ENCODE measurements around the gene CDC25A. TPM values are rescaled to one million over a fixed set of nuclear protein-coding genes. Genes with fewer than 3 reads are reported as not detected.

Gene CDC25A
- total and polyA plus RNA-seq, 4 donors = 7.4 to 9.7 (median 7.7) TPM

- Histone ChIP-seq H3K4me3 (ENCODE audit: low read depth, low read length) (no peak overlapping the region), H3K9me3 (ENCODE audit: control insufficient read depth, insufficient read depth, low read length) (no peaks in the 10 kb centered on the region), H3K4me1 (ENCODE audit: control insufficient read depth, insufficient read depth, low read length) (no peaks in the 10 kb centered on the region), H3K27ac (ENCODE audit: low read depth, low read length) (no peak overlapping the region), H3K27me3 (ENCODE audit: control insufficient read depth, insufficient read depth, low read length) (no peaks in the 10 kb centered on the region), H3K36me3 (ENCODE audit: control insufficient read depth, insufficient read depth, low read length) (no peaks in the 10 kb centered on the region)
- no peak for DNase-seq (ENCODE audit: low read depth in 4 of 6, low spot score in 6 of 6)
- WGBS (ENCODE audit: insufficient coverage) = 91% methylated on average over 2 of the region's 3 CpGs
Observed at GRCh38 chr3:48208076-48208475, 19.9 kb upstream of the CDC25A start.

GRCh38 chr3:48202632-48203031, 14.4 kb upstream of the CDC25A start:
- DNase-seq (ENCODE audit: low read depth in 4 of 6, low spot score in 6 of 6) = no peak
- Histone ChIP-seq H3K27me3 (ENCODE audit: control insufficient read depth, insufficient read depth, low read length) (no peaks in the 10 kb centered on the region), H3K9me3 (ENCODE audit: control insufficient read depth, insufficient read depth, low read length) (no peaks in the 10 kb centered on the region), H3K36me3 (ENCODE audit: control insufficient read depth, insufficient read depth, low read length) (no peaks in the 10 kb centered on the region), H3K4me1 (ENCODE audit: control insufficient read depth, insufficient read depth, low read length) (no peaks in the 10 kb centered on the region), H3K4me3 (ENCODE audit: low read depth, low read length) (no peak overlapping the region), H3K27ac (ENCODE audit: low read depth, low read length) (no peak overlapping the region)
- WGBS (ENCODE audit: insufficient coverage) = 66% methylated on average over 6 of the region's 6 CpGs

- no peak overlapping the region for H3K4me3 ChIP-seq (ENCODE audit: low read depth, low read length)
- H3K36me3 ChIP-seq (ENCODE audit: control insufficient read depth, insufficient read depth, low read length) = no peaks in the 10 kb centered on the region
- H3K9me3 ChIP-seq (ENCODE audit: control insufficient read depth, insufficient read depth, low read length) = no peaks in the 10 kb centered on the region
- DNase-seq (ENCODE audit: low read depth in 4 of 6, low spot score in 6 of 6) = no peak
- no peaks in the 10 kb centered on the region for H3K4me1 ChIP-seq (ENCODE audit: control insufficient read depth, insufficient read depth, low read length)
- no peaks in the 10 kb centered on the region for H3K27me3 ChIP-seq (ENCODE audit: control insufficient read depth, insufficient read depth, low read length)
- no peak overlapping the region for H3K27ac ChIP-seq (ENCODE audit: low read depth, low read length)
Observed at GRCh38 chr3:48199117-48199516, 10.9 kb upstream of the CDC25A start.

- no peaks in the 10 kb centered on the region for H3K36me3 ChIP-seq (ENCODE audit: control insufficient read depth, insufficient read depth, low read length)
- H3K27ac ChIP-seq (ENCODE audit: low read depth, low read length) = no peak overlapping the region
- WGBS (ENCODE audit: insufficient coverage) = 60% methylated on average over 1 of the region's 1 CpG
- no peak for DNase-seq (ENCODE audit: low read depth in 4 of 6, low spot score in 6 of 6)
- H3K4me1 ChIP-seq (ENCODE audit: control insufficient read depth, insufficient read depth, low read length) = no peaks in the 10 kb centered on the region
- H3K9me3 ChIP-seq (ENCODE audit: control insufficient read depth, insufficient read depth, low read length) = no peaks in the 10 kb centered on the region
- H3K27me3 ChIP-seq (ENCODE audit: control insufficient read depth, insufficient read depth, low read length) = no peaks in the 10 kb centered on the region
- H3K4me3 ChIP-seq (ENCODE audit: low read depth, low read length) = no peak overlapping the region
Observed at GRCh38 chr3:48196611-48197010, 8.4 kb upstream of the CDC25A start.

GRCh38 chr3:48194446-48195071, 6.3 kb upstream of the CDC25A start:
- WGBS (ENCODE audit: insufficient coverage) = 94% methylated on average over 5 of the region's 9 CpGs
- no peaks in the 10 kb centered on the region for H3K27me3 ChIP-seq (ENCODE audit: control insufficient read depth, insufficient read depth, low read length)
- no peaks in the 10 kb centered on the region for H3K4me1 ChIP-seq (ENCODE audit: control insufficient read depth, insufficient read depth, low read length)
- H3K9me3 ChIP-seq (ENCODE audit: control insufficient read depth, insufficient read depth, low read length) = no peaks in the 10 kb centered on the region
- no peaks in the 10 kb centered on the region for H3K36me3 ChIP-seq (ENCODE audit: control insufficient read depth, insufficient read depth, low read length)
- H3K4me3 ChIP-seq (ENCODE audit: low read depth, low read length) = no peak overlapping the region
- no peak overlapping the region for H3K27ac ChIP-seq (ENCODE audit: low read depth, low read length)
- peak in 3 of 6 donors; percentile 42 to 83 (median 77) for DNase-seq (ENCODE audit: low read depth in 4 of 6, low spot score in 6 of 6)

- no peak for DNase-seq (ENCODE audit: low read depth in 4 of 6, low spot score in 6 of 6)
- H3K27ac ChIP-seq (ENCODE audit: low read depth, low read length) = no peak overlapping the region
- H3K4me3 ChIP-seq (ENCODE audit: low read depth, low read length) = no peak overlapping the region
- no peaks in the 10 kb centered on the region for H3K9me3 ChIP-seq (ENCODE audit: control insufficient read depth, insufficient read depth, low read length)
- WGBS (ENCODE audit: insufficient coverage) = 81% methylated on average over 3 of the region's 3 CpGs
- H3K36me3 ChIP-seq (ENCODE audit: control insufficient read depth, insufficient read depth, low read length) = peaks cover 3% of the 10 kb centered on the region
- no peaks in the 10 kb centered on the region for H3K27me3 ChIP-seq (ENCODE audit: control insufficient read depth, insufficient read depth, low read length)
- H3K4me1 ChIP-seq (ENCODE audit: control insufficient read depth, insufficient read depth, low read length) = peaks cover 14% of the 10 kb centered on the region
Observed at GRCh38 chr3:48190911-48191310, 2.7 kb upstream of the CDC25A start.

- H3K36me3 ChIP-seq (ENCODE audit: control insufficient read depth, insufficient read depth, low read length) = peaks cover 8% of the 10 kb centered on the region
- no peak overlapping the region for H3K4me3 ChIP-seq (ENCODE audit: low read depth, low read length)
- H3K4me1 ChIP-seq (ENCODE audit: control insufficient read depth, insufficient read depth, low read length) = peaks cover 14% of the 10 kb centered on the region
- DNase-seq (ENCODE audit: low read depth in 4 of 6, low spot score in 6 of 6) = no peak
- no peak overlapping the region for H3K27ac ChIP-seq (ENCODE audit: low read depth, low read length)
- H3K27me3 ChIP-seq (ENCODE audit: control insufficient read depth, insufficient read depth, low read length) = no peaks in the 10 kb centered on the region
- H3K9me3 ChIP-seq (ENCODE audit: control insufficient read depth, insufficient read depth, low read length) = no peaks in the 10 kb centered on the region
- WGBS (ENCODE audit: insufficient coverage) = 61% methylated on average over 4 of the region's 6 CpGs
Observed at GRCh38 chr3:48189321-48189720, 1.1 kb upstream of the CDC25A start.

GRCh38 chr3:48187579-48188265, 495 bp downstream of the CDC25A start:
- peak in 2 of 6 donors; percentile 66 to 92 for DNase-seq (ENCODE audit: low read depth in 4 of 6, low spot score in 6 of 6)
- Histone ChIP-seq H3K9me3 (ENCODE audit: control insufficient read depth, insufficient read depth, low read length) (no peaks in the 10 kb centered on the region), H3K27ac (ENCODE audit: low read depth, low read length) (peak overlapping the region; percentile 62), H3K4me3 (ENCODE audit: low read depth, low read length) (peak overlapping the region; percentile 65), H3K4me1 (ENCODE audit: control insufficient read depth, insufficient read depth, low read length) (peaks cover 14% of the 10 kb centered on the region), H3K27me3 (ENCODE audit: control insufficient read depth, insufficient read depth, low read length) (no peaks in the 10 kb centered on the region), H3K36me3 (ENCODE audit: control insufficient read depth, insufficient read depth, low read length) (peaks cover 14% of the 10 kb centered on the region)
- under 1% methylated on average over 87 of the region's 87 CpGs for WGBS (ENCODE audit: insufficient coverage)

- Histone ChIP-seq H3K4me3 (ENCODE audit: low read depth, low read length) (peak overlapping the region; percentile 65), H3K9me3 (ENCODE audit: control insufficient read depth, insufficient read depth, low read length) (no peaks in the 10 kb centered on the region), H3K27me3 (ENCODE audit: control insufficient read depth, insufficient read depth, low read length) (no peaks in the 10 kb centered on the region), H3K4me1 (ENCODE audit: control insufficient read depth, insufficient read depth, low read length) (peaks cover 14% of the 10 kb centered on the region), H3K27ac (ENCODE audit: low read depth, low read length) (peak overlapping the region; percentile 62), H3K36me3 (ENCODE audit: control insufficient read depth, insufficient read depth, low read length) (peaks cover 14% of the 10 kb centered on the region)
- peak in 2 of 6 donors; percentile 6 to 21 for DNase-seq (ENCODE audit: low read depth in 4 of 6, low spot score in 6 of 6)
- WGBS (ENCODE audit: insufficient coverage) = 3% methylated on average over 8 of the region's 8 CpGs
Observed at GRCh38 chr3:48187301-48187578, 977 bp downstream of the CDC25A start.

GRCh38 chr3:48186631-48187300, 1.5 kb downstream of the CDC25A start:
- H3K36me3 ChIP-seq (ENCODE audit: control insufficient read depth, insufficient read depth, low read length) = peaks cover 14% of the 10 kb centered on the region
- peak in 1 of 6 donors; percentile 5 for DNase-seq (ENCODE audit: low read depth in 4 of 6, low spot score in 6 of 6)
- H3K4me1 ChIP-seq (ENCODE audit: control insufficient read depth, insufficient read depth, low read length) = peaks cover 14% of the 10 kb centered on the region

More at GRCh38 chr3:48186631-48187300, 1.5 kb downstream of the CDC25A start:
- peak overlapping the region; percentile 65 for H3K4me3 ChIP-seq (ENCODE audit: low read depth, low read length)
- no peaks in the 10 kb centered on the region for H3K27me3 ChIP-seq (ENCODE audit: control insufficient read depth, insufficient read depth, low read length)
- no peaks in the 10 kb centered on the region for H3K9me3 ChIP-seq (ENCODE audit: control insufficient read depth, insufficient read depth, low read length)
- WGBS (ENCODE audit: insufficient coverage) = 9% methylated on average over 6 of the region's 7 CpGs
- H3K27ac ChIP-seq (ENCODE audit: low read depth, low read length) = no peak overlapping the region

Data from spinal cord (tissue), 10 donors.